H54 (cell line): Measurements from ENCODE around the gene RPS6KL1.
A peak's percentile ranks its signal among the peaks of the same experiment; 100 is the strongest.

ENCODE experiments used
- DNase-seq: peaks from one replicate; pipeline ENCODE4 v3.0.0; 2011; ENCODE audit warnings: low spot score, mixed read lengths; ENCODE audit not compliant: insufficient read length
- FAIRE-seq: peaks from 3 replicates; lab custom pipeline; 2011; peaks lifted over from hg19 to GRCh38; lab: Jason Lieb, UNC
- POLR2A ChIP-seq: IDR thresholded peaks from 2 replicates; pipeline ENCODE4 v1.6.1; 2011; ENCODE audit warnings: low read depth, mild to moderate bottlenecking, low read length

Gene RPS6KL1

GRCh38 chr14:74919421-74920165 lies 3.5 kb downstream of the RPS6KL1 start:
- DNase-seq (no peak), FAIRE-seq (no peak)
- TF ChIP-seq POLR2A, result no peak

- no peak for FAIRE-seq
- DNase-seq, result no peak
- TF ChIP-seq POLR2A, result no peak
Measured at GRCh38 chr14:74918380-74918779, 4.7 kb downstream of the RPS6KL1 start.

GRCh38 chr14:74917646-74918081 lies 5.4 kb downstream of the RPS6KL1 start:
- no peak for DNase-seq
- FAIRE-seq, result no peak
- no peak for TF ChIP-seq POLR2A

GRCh38 chr14:74917178-74917543 lies 5.9 kb downstream of the RPS6KL1 start:
- FAIRE-seq (no peak), DNase-seq (no peak)
- no peak for TF ChIP-seq POLR2A

- FAIRE-seq (no peak), DNase-seq (no peak)
- TF ChIP-seq POLR2A, result no peak
Measured at GRCh38 chr14:74915826-74916225, 7.2 kb downstream of the RPS6KL1 start.

GRCh38 chr14:74915426-74915825 lies 7.6 kb downstream of the RPS6KL1 start:
- DNase-seq, result no peak
- TF ChIP-seq POLR2A, result no peak
- no peak for FAIRE-seq

- TF ChIP-seq POLR2A, result no peak
- FAIRE-seq (no peak), DNase-seq (peak; percentile 47)
Measured at GRCh38 chr14:74913986-74914573, 9.0 kb downstream of the RPS6KL1 start.

GRCh38 chr14:74913393-74913910 lies 9.6 kb downstream of the RPS6KL1 start:
- DNase-seq (no peak), FAIRE-seq (no peak)
- no peak for TF ChIP-seq POLR2A

GRCh38 chr14:74912801-74913200 lies 10.3 kb downstream of the RPS6KL1 start:
- no peak for TF ChIP-seq POLR2A
- DNase-seq (no peak), FAIRE-seq (no peak)

GRCh38 chr14:74912111-74912510 lies 10.9 kb downstream of the RPS6KL1 start:
- FAIRE-seq (no peak), DNase-seq (no peak)
- no peak for TF ChIP-seq POLR2A

GRCh38 chr14:74911704-74912103 lies 11.4 kb downstream of the RPS6KL1 start:
- FAIRE-seq, result no peak
- no peak for DNase-seq
- TF ChIP-seq POLR2A, result no peak

- FAIRE-seq (no peak), DNase-seq (no peak)
- no peak for TF ChIP-seq POLR2A
Measured at GRCh38 chr14:74911221-74911620, 11.8 kb downstream of the RPS6KL1 start.

- no peak for TF ChIP-seq POLR2A
- FAIRE-seq, result no peak
- DNase-seq, result no peak
Measured at GRCh38 chr14:74910556-74910955, 12.5 kb downstream of the RPS6KL1 start.

GRCh38 chr14:74909911-74910310 lies 13.1 kb downstream of the RPS6KL1 start:
- DNase-seq (no peak), FAIRE-seq (no peak)
- no peak for TF ChIP-seq POLR2A

- TF ChIP-seq POLR2A, result no peak
- DNase-seq, result no peak
- no peak for FAIRE-seq
Measured at GRCh38 chr14:74909501-74909900, 13.6 kb downstream of the RPS6KL1 start.
